Measurements from ENCODE around the gene ZIC3. TPM values are rescaled to one million over a fixed set of nuclear protein-coding genes. Genes with fewer than 3 reads are reported as not detected.

Gene ZIC3
- total RNA-seq, 1 experiment from 2014 or later: not detected

GRCh38 chrX:137574784-137575293 lies 8.9 kb downstream of the ZIC3 start:
- H3K36me3 ChIP-seq (ENCODE audit: low read depth): no peaks in the 10 kb centered on the region
- H2AFZ ChIP-seq: no peak overlapping the region
- no peak overlapping the region for H3K4me3 ChIP-seq
- no peaks in the 10 kb centered on the region for H3K4me1 ChIP-seq (replicated peaks; ENCODE audit: insufficient read depth)
- BruUV-seq (replicated peaks): no TSS peak
- H3K27ac ChIP-seq: no peak overlapping the region
- no peaks in the 10 kb centered on the region for H3K9me3 ChIP-seq (ENCODE audit: insufficient read depth, low read depth)
- ChIA-PET POLR2A (ENCODE audit: unreplicated experiment) (no interaction called here), CTCF (no interaction called here)
- DNase-seq: no peak
- TF ChIP-seq EZH2 (IDR thresholded peaks at IDR 0.05; ENCODE audit: low read depth): no peak
- no peak for TF ChIP-seq CTCF (conservative IDR thresholded peaks at IDR 0.05)
- peaks cover 6% of the 10 kb centered on the region; the same call in 1 of the 2 replicates for H3K27me3 ChIP-seq (ENCODE audit: insufficient read depth, low read depth)
- no peak overlapping the region for H3K4me2 ChIP-seq
- H3F3A ChIP-seq (ENCODE audit: insufficient read depth, low read depth): no peaks in the 10 kb centered on the region
- no peaks in the 10 kb centered on the region for H3K79me2 ChIP-seq (ENCODE audit: low read depth)
- H4K20me1 ChIP-seq (ENCODE audit: insufficient read depth): no peaks in the 10 kb centered on the region
- intact Hi-C loops (cut with micrococcal nuclease; ENCODE audit: unreplicated experiment): no loop called here
- H3K9me2 ChIP-seq (ENCODE audit: insufficient read depth): no peaks in the 10 kb centered on the region

- Histone ChIP-seq H2AFZ (no peak overlapping the region), H3K79me2 (ENCODE audit: low read depth) (no peaks in the 10 kb centered on the region), H3F3A (ENCODE audit: insufficient read depth, low read depth) (no peaks in the 10 kb centered on the region), H3K4me1 (replicated peaks; ENCODE audit: insufficient read depth) (no peaks in the 10 kb centered on the region), H3K27me3 (ENCODE audit: insufficient read depth, low read depth) (no peaks in the 10 kb centered on the region; the same call in 1 of the 2 replicates), H4K20me1 (ENCODE audit: insufficient read depth) (no peaks in the 10 kb centered on the region), H3K27ac (no peak overlapping the region), H3K4me3 (no peak overlapping the region), H3K4me2 (no peak overlapping the region), H3K9me3 (ENCODE audit: insufficient read depth, low read depth) (no peaks in the 10 kb centered on the region), H3K9me2 (ENCODE audit: insufficient read depth) (no peaks in the 10 kb centered on the region), H3K36me3 (ENCODE audit: low read depth) (no peaks in the 10 kb centered on the region)
- BruUV-seq (replicated peaks): no TSS peak
- CTCF ChIA-PET: no interaction called here
- no peak for DNase-seq
- intact Hi-C loops (cut with micrococcal nuclease; ENCODE audit: unreplicated experiment): no loop called here
- POLR2A ChIA-PET (ENCODE audit: unreplicated experiment): no interaction called here
- TF ChIP-seq EZH2 (IDR thresholded peaks at IDR 0.05; ENCODE audit: low read depth) (no peak), CTCF (conservative IDR thresholded peaks at IDR 0.05) (no peak)
These were observed 9.8 kb downstream of the ZIC3 start for GRCh38 chrX:137575596-137576255.

GRCh38 chrX:137587151-137587550 lies 21.2 kb downstream of the ZIC3 start:
- H3K4me3 ChIP-seq: no peak overlapping the region
- no peak for DNase-seq
- no peaks in the 10 kb centered on the region for H3K36me3 ChIP-seq (ENCODE audit: low read depth)
- ChIA-PET CTCF (no interaction called here), POLR2A (ENCODE audit: unreplicated experiment) (no interaction called here)
- H3K79me2 ChIP-seq (ENCODE audit: low read depth): no peaks in the 10 kb centered on the region
- H3K4me2 ChIP-seq: no peak overlapping the region
- H3K27ac ChIP-seq: no peak overlapping the region
- no TSS peak for BruUV-seq (replicated peaks)
- H4K20me1 ChIP-seq (ENCODE audit: insufficient read depth): no peaks in the 10 kb centered on the region
- peaks cover 43% of the 10 kb centered on the region for H3K27me3 ChIP-seq (ENCODE audit: insufficient read depth, low read depth)
- H2AFZ ChIP-seq: no peak overlapping the region
- H3K4me1 ChIP-seq (replicated peaks; ENCODE audit: insufficient read depth): no peaks in the 10 kb centered on the region
- intact Hi-C loops (cut with micrococcal nuclease; ENCODE audit: unreplicated experiment): no loop called here
- no peaks in the 10 kb centered on the region for H3F3A ChIP-seq (ENCODE audit: insufficient read depth, low read depth)
- TF ChIP-seq CTCF (conservative IDR thresholded peaks at IDR 0.05) (no peak), EZH2 (IDR thresholded peaks at IDR 0.05; ENCODE audit: low read depth) (no peak)
- no peaks in the 10 kb centered on the region for H3K9me3 ChIP-seq (ENCODE audit: insufficient read depth, low read depth)
- no peaks in the 10 kb centered on the region for H3K9me2 ChIP-seq (ENCODE audit: insufficient read depth)
